SKM-1 treated with dmso at 0.1 percent for 144 hours (cell line): ENCODE measurements around the gene PRG2.

Experiments used
- DNase-seq: peaks from one replicate; lab custom pipeline; 2025; ENCODE audit not compliant: unreplicated experiment; lab: John Stamatoyannopoulos, UW

Gene PRG2

DNA sequence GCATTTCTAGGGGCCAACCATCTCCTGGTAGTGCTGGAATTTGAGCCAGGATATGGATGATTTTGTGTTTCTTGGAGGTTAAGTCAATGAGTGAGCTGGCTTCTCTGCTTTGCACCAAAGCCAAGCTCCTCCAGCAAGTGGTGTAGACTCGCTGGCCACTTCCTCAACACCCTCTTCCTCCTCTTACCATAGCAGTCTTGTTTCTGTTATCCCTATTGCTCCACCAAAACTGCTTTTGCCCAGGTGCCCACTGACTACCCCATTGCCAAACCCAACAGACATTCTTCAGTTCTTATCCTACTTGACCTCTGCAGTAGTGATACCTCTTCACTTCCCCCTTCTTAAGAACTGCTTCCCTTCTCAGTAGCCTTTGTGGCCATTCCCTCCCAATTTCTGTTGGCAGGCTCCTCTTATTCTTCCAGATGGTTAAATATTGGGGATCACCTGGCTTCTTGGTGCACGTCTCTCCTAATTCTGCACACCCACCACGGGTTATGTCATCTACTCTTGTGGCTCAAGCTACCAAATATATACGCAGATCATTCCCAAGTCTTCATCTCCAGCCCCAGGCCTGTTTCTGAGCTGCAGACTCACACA, 7.0 kb upstream of the PRG2 start:
- peak; percentile 92 for DNase-seq

DNA sequence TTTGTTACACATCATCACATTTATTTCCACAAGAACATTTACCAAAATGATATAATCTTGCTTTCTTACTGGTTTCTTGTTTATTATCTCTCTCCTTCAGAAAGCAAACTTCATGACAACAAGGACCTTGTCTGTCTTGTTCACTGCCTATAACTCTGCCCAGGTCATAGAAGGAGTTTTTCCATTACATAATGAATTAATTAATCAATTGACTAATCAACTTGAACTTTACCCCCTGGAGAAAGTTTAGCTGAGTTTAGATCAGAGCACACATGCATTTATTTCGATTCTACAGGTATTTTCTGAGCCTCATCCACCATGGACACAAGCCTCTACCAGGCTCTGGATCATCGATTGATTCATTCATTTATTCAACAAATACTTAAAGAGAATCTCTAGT, 6.3 kb upstream of the PRG2 start:
- DNase-seq = no peak

DNA sequence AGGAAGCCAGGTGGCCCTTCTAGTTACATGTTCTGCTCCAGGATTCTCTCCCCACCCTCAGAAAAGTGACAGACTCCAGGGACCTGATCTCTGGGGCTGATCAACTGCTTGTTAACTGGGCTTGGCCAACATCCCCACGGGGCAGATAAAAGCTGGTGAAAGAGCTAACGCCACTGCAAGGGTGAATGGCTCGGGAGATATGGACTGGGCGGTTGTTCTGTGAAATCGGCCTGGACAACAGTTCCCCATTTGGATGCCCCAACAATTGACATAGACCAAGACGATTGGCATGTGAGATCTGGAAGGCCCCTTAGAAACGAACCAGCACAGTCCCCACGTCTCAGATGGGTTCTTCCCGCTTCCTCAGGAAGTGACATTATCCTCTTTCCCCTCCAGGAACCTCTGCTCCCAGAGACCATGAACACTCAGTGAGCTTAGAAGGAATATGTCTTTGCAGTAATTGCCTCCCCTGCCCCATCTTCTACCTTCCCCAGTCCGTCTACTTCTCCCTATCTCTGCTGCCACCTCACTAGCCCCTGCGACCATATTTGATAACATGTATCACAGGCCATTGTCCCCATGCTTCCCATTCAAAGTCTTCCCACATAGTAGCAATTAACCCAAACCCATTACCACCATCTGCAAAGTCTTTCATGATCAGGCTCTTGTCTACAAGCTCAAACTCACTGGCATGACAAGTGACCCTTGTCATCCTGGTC, 5.6 kb upstream of the PRG2 start:
- DNase-seq = no peak

DNA sequence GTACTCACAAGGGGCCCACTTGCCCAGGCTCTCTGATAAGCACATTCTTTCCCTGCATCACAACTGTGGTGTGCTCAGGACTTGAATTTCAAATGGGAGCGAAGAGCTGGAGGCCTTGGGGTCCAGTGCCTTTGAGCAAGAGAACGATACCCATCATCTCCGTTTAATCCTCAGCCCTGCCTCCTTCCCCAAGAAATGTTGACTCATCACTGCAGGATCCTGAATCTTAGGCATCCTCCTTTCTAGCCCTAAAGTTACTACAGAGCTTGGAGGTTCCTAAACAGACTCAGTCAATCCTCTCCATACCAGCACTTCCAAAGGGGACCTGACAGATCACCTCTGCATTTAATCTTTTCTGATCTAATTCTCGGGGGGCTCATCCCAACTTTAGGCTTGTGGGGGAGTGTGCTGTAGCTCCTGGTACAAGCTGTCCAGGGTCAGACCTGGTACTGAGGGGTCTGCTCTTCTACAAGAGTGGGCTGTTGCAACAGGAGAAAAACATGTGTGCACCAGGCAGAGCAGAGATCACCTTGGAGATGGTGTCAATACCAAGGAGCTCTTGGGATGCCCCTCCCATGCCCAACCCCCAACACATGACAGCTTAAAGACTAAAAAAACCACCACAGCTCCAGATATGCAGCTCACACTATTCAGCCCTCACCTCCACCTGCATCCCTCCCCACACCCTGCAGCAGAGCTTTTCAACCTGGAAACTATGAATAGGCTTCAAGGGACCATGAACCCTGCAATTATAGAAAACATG, 3.9 kb upstream of the PRG2 start:
- DNase-seq = peak; percentile 55

DNA sequence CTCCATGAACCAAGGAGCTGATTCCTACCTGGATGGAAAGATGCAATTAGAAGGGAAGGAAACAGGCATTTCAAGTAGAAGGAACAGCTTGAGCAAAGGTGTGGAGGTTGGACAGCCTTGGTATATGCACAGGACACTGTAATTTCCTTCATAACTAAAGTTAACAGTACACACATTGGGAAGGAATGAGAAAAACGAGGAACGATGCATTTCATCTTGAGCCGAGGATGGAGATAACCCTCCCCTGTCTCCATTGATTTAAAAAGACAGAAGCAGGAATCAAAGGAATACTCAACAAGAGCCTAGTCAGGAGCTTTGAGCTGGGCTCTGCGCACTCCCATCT, 2.3 kb upstream of the PRG2 start:
- no peak for DNase-seq

DNA sequence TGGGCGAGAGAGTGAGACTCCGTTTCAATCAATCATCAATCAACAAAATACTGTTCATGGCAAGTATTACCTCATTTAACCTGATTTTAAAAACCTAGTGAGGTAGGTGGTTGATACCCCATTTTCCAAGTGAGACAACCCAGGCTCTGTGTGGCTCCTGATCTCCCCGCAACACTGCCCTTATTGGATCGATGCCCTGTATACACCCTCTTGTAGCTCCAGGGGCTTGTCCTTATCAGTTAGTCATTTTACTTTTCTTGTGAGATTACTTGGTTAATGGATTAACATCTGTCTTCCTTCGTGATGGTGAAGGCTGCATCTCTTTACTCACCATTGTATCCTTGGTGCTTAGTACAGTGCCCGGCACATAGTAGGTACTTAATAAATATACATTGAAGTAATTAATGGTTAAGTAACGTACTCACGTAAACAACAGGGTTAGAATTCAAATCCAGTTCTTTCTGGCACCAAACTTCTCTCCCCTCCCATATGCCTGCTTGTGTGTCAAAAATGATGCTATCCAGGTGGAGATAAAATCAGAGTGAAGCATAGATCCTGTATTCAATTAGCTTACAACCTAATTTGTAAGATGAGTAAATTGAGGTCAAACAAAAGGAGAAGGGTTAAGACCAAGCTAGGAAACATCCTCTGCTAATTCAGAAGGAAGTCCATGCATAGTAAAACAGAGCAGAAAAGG, 1.8 kb upstream of the PRG2 start:
- DNase-seq = no peak

DNA sequence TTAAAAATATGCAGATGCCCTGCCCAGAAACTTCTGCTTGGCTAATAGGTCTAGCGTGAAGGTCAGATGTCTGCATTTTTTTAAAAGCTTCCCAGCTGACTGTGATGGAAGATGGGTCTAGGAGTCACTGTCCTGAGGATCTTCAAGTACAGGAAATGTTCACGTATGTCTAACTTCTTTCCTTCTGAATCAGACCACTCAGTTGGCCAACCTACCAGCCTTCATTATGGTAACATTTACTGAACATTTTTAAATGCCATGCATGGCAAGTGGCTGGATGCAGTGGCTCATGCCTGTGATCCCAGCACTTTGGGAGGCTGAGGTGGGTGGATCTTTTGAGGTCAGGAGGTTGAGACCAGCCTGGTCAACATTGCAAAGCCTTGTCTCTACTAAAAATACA, 1.1 kb upstream of the PRG2 start:
- no peak for DNase-seq

DNA sequence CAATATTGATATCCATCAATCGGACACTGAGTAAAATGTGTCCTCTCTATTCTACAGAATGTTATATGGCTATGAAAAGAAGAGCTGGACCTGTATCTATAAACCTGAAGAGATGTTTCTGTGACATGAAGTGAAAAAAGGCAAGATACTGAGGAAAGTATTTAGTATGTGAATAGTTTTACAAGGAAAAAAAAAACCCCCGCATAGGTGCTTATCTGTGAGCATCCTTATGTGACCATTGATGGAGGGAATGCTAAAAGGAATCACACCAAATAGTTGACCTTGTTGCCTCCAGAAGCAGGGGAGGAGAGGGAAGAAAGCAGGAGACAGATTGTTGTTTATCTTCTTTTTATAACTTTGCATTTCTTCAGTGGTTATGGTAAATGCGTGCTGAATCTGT, 661 bp upstream of the PRG2 start:
- no peak for DNase-seq

DNA sequence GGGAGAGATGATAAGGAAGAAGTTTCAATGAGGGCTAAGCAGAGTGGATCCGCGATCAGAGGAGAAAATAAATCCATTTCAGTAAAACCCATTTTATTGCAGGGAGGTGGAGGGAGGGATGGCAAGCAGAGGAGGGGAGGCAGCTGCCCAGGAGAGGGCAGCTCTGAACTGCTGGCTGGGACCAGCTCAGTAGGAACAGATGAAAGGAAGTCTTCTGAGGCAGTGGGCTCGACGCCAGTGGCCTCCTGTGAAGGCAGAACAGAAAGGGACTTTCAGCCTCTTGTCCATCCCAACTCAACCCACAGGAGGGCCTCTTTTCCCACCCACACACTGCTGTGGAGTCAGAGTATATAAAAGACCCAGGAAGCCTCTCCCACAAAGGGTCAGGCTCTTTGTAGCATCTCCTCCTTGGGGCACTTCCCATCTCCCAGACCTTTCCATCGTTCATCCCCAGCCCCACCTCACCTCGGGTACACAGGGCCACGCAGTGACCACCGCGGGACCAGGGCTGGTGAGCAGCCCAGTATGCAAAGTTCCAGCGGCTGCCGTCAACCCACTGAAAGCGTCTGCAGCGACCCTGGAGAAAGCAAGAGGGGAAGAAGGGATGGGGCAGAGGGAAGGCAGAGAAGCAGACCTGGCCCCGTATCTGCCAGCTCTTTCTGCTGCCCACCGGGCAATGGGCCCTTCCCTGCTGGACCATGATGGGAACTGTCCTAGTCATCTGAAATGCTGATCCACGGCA, 3.0 kb downstream of the PRG2 start:
- no peak for DNase-seq

DNA sequence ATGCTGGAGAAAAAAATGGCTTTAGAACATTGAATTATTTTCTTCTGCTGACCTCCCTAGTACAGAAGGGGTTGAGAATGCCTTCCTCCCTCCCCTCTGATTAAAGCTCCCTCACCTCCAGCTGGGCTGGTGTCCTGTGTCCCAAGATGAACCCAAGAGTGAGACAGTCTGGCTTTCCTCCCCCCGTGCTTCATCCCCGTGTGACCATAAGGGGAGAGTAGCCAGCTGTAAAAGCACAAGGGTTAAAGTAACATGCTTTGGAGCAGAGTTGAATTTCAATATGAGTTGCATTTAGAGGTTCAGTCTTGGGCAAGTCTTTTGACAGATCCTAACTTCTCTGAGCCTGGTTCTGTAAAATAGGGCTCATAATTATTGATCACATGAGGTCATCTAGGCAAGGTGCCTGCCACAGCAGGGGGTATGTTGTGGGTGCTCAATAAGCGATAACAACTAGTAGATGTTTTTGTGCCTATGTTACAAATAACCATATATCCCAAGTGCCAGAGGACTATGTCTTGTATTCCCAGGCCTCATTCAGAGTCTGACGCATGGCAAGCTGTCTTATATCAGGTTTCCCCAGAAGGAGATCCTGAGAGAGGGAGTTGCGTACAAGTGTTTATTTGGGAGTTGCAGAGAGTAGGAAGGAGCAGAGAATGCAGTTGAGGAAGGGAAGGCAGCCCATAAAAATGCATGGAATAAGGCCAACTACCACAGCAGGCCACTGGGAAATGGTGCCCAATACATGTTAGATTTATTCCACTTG, 4.1 kb downstream of the PRG2 start:
- DNase-seq = no peak

DNA sequence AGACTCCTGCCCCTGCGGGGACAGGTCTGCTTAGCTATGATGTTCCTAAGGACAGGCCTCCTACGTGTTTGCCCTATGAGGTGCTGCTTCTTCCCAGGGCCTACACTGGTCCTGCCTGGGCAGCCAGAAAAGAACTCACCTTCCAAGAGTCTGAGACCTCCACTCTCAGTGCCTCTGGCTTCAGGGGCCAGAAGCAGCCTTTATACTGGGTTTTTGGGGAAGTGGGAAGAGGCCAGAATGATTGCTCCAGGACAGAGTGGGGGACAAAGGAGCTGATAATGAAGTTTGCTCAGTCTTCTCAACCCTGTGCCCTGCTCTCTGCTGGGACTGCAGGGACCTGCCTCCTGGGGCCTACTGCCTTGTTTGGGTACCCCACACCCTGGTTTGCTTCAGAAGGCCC, 9.5 kb downstream of the PRG2 start, which contains the start of gene PRG3:
Gene PRG3 (minus strand): TSS at position 176 of the 400 bp plus-strand sequence. CDS start 442 bp downstream, outside the sequence.
- DNase-seq = no peak

DNA sequence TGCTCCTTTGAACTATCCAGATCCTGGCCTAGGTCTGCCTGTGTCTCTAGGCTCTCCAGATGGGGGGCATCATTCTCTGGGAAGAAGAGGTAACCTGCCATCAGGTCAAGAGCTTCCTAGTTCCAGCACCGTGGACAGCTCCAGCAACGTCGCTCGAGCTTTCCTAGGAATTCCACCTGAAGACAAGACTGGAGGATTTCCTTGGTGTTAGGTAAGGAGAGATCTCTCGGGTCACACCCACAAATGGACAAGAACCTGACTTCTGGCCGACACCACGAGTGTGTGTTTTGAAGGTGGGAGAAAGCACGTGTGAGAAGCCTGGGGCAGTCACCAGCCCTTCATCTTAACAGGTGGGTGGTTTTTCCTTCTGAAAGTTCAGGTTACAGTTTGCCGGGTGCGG, 10.7 kb downstream of the PRG2 start:
- DNase-seq = no peak

DNA sequence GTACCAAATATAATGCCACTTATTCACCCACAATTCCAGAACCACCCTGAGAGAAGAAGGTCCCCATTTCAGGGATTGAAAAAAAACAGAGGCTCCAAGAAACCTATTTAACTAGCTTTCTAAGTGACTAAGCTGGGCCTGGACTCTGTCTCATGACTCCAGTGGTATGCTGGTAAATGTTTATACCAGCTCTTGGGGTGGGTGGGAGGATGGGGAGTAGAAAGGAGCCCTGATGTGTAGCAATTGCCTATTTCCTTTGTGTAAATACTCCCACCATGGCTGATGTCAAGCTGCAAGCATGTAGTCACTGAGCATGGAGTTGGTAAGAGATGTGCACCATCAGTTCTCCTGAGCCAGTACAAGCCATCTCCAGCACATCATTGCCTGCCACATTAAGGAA, 12.3 kb downstream of the PRG2 start:
- DNase-seq = no peak

DNA sequence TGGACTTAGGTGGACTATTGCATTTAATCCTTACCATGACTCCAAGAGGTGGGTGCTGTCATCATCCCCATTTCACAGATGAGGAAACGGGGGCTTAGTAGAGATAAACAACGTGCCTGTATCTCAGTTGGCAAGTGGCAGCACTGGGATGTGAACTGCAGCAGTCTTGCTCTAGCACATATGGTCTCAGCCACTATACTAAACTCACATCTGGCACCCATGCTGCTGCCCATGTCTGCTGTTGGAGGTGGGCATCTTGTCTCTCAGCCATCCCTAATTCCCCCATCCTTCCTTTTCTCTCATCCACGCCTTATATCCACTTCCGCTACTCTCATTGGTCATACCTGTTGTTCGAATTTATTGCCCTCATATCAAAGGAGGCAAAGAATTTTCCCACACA, 13.3 kb downstream of the PRG2 start:
- no peak for DNase-seq

DNA sequence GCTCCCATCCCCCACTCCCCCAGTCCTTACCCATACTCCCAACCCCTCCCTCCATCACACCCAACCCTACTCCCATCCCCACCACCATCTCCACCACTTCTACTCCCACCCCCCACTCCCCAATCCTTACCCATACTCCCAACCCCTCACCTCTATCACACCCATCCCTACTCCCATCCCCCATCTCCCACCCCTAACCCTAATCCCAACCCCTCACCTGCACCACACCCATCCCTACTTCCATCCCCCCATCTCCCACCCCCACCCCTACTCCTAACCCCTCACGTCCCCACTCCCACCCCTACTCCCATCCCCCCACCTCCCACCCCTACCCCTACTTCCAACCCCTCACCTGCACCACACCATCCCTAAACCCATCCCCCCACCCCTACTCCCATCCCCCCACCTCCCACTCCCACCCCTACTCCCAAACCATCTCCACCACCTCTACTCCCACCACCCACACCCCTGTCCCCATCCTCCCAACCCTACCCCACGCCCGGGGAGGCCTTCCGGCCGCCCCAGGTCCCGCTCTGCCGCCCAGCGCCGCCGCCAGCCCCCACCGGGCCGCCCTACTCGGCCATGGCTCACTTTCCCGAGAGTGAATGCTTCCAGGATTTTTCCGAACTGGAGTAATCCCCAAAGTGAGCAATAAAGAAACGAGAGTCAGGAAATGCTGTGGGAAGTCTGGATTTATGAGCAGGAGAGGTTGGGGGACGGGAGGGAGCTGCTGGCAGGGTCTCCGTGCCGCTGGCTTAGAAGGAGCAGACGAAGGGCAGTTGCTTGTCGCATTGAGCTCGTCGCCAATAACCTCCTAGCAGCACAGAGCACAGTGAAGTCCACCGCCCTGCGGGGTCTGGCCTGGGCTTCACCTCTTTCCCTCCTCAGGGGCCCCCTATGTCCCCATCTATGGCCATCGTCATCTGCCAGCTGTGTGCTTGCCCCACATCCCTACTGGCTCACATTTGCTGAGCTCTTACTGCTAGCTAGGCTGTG, 14.1 kb downstream of the PRG2 start:
- DNase-seq = no peak

DNA sequence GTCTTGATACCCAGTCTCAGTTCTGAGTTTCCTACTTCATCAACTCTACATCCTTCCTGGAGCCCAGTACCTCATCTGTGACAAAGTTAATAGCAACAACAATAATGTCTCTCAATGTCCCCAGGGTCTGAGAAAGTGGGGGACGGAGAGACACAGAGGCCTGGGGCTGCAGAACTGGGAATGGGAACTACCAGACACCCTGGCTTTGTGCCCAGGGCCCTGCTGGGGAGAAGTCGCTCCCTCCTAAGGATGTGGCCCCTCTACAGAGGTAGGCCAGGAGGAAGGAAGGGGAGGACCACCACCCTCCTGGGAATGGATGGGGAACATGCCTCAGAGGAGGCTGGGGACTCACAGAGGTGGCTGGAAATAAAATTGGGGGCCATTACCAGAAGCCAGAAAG, 15.0 kb downstream of the PRG2 start:
- DNase-seq = no peak

DNA sequence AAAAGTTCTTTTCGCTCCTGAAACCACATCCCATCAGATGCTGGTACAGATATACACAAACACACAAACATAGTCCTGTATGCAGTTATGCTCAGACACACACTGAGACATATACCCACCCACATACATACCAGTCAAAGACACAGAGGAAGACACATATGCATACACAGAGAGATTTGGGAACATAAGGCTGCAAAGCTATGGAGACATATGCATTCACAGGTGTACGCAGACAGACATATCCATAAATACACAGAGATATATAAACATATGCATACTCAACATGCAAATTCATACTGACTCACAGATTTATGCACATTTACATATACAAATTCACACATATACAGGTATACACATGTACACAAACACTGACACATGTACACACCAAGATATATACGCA, 15.5 kb downstream of the PRG2 start:
- DNase-seq = no peak

DNA sequence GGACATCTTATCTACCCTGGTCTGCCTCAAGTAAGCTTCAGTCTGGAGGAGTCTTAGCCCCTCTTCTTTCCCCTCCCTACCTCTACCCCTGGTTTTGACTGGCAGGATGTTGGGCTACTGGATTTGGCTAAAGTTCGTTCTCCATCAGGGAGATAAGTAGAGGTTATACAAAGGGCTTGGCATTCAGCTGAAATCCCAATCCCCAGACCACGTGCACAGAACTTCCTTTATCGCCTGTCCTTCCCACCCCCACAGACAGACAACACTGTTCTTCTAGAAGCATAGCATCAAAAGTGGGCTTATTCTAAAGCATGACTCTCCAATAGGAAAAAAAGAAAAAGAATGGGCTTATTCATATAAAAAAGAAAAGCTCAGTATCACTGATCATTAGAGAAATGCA, 17.3 kb downstream of the PRG2 start:
- no peak for DNase-seq

DNA sequence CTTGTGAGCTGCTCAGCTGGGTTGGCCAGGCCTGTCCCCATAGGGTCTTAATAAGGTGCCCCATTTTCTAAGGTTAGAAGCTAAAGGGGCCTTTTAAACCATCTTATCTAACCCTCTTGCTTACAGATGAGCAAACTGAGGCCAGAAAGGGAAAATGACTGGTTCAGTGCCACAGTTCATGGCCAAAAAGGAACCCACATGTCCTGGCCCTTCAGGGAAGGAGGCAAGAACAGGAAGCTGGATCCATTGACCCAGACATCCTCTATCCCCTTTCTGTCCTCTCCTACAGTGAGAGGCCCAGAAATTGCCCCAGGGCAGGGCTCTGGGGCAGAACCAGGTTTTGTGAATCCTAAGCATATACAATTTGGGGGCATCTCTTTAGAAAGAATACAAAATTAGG, 19.5 kb downstream of the PRG2 start:
- DNase-seq = no peak
